ENCODE data around the gene SHB.

Gene SHB

DNA sequence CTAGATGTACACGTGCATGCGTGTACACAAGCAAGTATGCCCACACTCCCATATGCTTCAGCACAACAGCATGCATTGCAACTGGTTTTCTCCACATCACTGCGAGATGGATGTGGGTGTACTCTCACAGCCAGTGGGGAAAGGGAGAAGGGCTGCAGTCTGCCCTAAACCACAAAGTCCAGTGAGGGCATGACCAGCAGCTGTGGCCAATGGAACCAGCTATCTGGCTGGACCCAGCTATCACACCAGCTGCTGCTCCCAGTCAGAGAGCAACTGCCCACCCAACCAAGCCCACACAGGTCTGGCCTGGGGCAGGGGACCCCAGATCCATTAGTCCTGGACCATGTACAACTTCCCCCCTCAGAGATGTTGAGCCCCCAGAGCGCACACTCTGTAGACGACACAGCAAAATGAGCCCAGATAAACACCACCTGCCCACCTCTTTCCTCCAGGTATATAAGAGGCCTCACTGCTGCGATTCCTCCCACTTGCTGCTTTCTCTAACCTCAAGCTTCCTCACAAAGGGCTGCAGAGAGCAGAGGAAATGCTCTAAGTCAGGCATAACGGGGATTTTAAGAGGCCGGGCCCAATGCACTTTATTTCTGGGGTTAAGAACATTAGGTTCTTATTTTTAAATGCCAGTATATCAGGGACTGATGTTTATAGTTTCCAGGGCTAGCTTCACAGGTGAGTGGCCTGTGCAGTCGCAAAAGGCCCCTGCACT, 39.0 kb downstream of the SHB start:
- no peak overlapping the region for H3K27ac ChIP-seq
- H3K27me3 ChIP-seq (ENCODE audit: control insufficient read depth, insufficient read depth, low read length): no peaks in the 10 kb centered on the region
- no peak overlapping the region for H3K9ac ChIP-seq
- no peaks in the 10 kb centered on the region for H3K36me3 ChIP-seq (ENCODE audit: control insufficient read depth, insufficient read depth, low read length)
- peaks cover 16% of the 10 kb centered on the region for H3K79me2 ChIP-seq
- no peaks in the 10 kb centered on the region for H3K9me3 ChIP-seq (ENCODE audit: control insufficient read depth, low read length)
- H3K4me2 ChIP-seq (ENCODE audit: low read length): no peak overlapping the region
- H3K4me3 ChIP-seq (ENCODE audit: low read depth, low read length): no peak overlapping the region
- no peak overlapping the region for H2AFZ ChIP-seq
- H3K4me1 ChIP-seq: peaks cover 8% of the 10 kb centered on the region
- TF ChIP-seq, protein P1, sequence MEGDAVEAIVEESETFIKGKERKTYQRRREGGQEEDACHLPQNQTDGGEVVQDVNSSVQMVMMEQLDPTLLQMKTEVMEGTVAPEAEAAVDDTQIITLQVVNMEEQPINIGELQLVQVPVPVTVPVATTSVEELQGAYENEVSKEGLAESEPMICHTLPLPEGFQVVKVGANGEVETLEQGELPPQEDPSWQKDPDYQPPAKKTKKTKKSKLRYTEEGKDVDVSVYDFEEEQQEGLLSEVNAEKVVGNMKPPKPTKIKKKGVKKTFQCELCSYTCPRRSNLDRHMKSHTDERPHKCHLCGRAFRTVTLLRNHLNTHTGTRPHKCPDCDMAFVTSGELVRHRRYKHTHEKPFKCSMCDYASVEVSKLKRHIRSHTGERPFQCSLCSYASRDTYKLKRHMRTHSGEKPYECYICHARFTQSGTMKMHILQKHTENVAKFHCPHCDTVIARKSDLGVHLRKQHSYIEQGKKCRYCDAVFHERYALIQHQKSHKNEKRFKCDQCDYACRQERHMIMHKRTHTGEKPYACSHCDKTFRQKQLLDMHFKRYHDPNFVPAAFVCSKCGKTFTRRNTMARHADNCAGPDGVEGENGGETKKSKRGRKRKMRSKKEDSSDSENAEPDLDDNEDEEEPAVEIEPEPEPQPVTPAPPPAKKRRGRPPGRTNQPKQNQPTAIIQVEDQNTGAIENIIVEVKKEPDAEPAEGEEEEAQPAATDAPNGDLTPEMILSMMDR (IDR thresholded peaks at IDR 0.05): no peak

GRCh38 chr9:38027714-38028113, 41.3 kb downstream of the SHB start:
- H3K4me3 ChIP-seq (ENCODE audit: low read depth, low read length): no peak overlapping the region
- peaks cover 16% of the 10 kb centered on the region for H3K79me2 ChIP-seq
- H3K36me3 ChIP-seq (ENCODE audit: control insufficient read depth, insufficient read depth, low read length): no peaks in the 10 kb centered on the region
- H3K9me3 ChIP-seq (ENCODE audit: control insufficient read depth, low read length): no peaks in the 10 kb centered on the region
- H3K4me2 ChIP-seq (ENCODE audit: low read length): no peak overlapping the region
- no peaks in the 10 kb centered on the region for H3K27me3 ChIP-seq (ENCODE audit: control insufficient read depth, insufficient read depth, low read length)
- H3K27ac ChIP-seq: no peak overlapping the region
- TF ChIP-seq, protein P1 (IDR thresholded peaks at IDR 0.05): no peak
- no peak overlapping the region for H2AFZ ChIP-seq
- H3K9ac ChIP-seq: no peak overlapping the region
- peaks cover 7% of the 10 kb centered on the region for H3K4me1 ChIP-seq

GRCh38 chr9:38026840-38027527, 42.0 kb downstream of the SHB start:
- H3K4me1 ChIP-seq: no peaks in the 10 kb centered on the region
- H3K4me2 ChIP-seq (ENCODE audit: low read length): no peak overlapping the region
- H3K27me3 ChIP-seq (ENCODE audit: control insufficient read depth, insufficient read depth, low read length): no peaks in the 10 kb centered on the region
- H3K9me3 ChIP-seq (ENCODE audit: control insufficient read depth, low read length): no peaks in the 10 kb centered on the region
- no peak overlapping the region for H3K9ac ChIP-seq
- no peaks in the 10 kb centered on the region for H3K36me3 ChIP-seq (ENCODE audit: control insufficient read depth, insufficient read depth, low read length)
- TF ChIP-seq, protein P1 (IDR thresholded peaks at IDR 0.05): no peak
- no peak overlapping the region for H3K27ac ChIP-seq
- peaks cover 15% of the 10 kb centered on the region for H3K79me2 ChIP-seq
- no peak overlapping the region for H2AFZ ChIP-seq
- H3K4me3 ChIP-seq (ENCODE audit: low read depth, low read length): no peak overlapping the region

GRCh38 chr9:38026021-38026809, 42.8 kb downstream of the SHB start:
- no peak overlapping the region for H3K9ac ChIP-seq
- no peaks in the 10 kb centered on the region for H3K27me3 ChIP-seq (ENCODE audit: control insufficient read depth, insufficient read depth, low read length)
- peaks cover 9% of the 10 kb centered on the region for H3K79me2 ChIP-seq
- H3K27ac ChIP-seq: no peak overlapping the region
- no peak overlapping the region for H2AFZ ChIP-seq
- no peaks in the 10 kb centered on the region for H3K9me3 ChIP-seq (ENCODE audit: control insufficient read depth, low read length)
- TF ChIP-seq, protein P1 (IDR thresholded peaks at IDR 0.05): no peak
- H3K4me1 ChIP-seq: no peaks in the 10 kb centered on the region
- H3K36me3 ChIP-seq (ENCODE audit: control insufficient read depth, insufficient read depth, low read length): no peaks in the 10 kb centered on the region
- no peak overlapping the region for H3K4me2 ChIP-seq (ENCODE audit: low read length)
- no peak overlapping the region for H3K4me3 ChIP-seq (ENCODE audit: low read depth, low read length)

Measured in parathyroid adenoma (tissue), 2 donors.